K562 (cell line): ENCODE data around the gene TLDC2. TPM values are rescaled to one million over a fixed set of nuclear protein-coding genes. Genes with fewer than 3 reads are reported as not detected.
A peak's percentile ranks its signal among the peaks of the same experiment; 100 is the strongest.

ENCODE experiments used
- ESRRA ChIP-seq: fragments of 450-650 bp; IDR thresholded peaks from 2 replicates; pipeline ENCODE4 v1.6.1; 2014; ENCODE audit warnings: low read depth, mild to moderate bottlenecking, moderate library complexity, borderline replicate concordance
- FOXP1 ChIP-seq: sonication (generic); formaldehyde crosslinking; IDR thresholded peaks from 2 replicates; pipeline ENCODE4 v1.8.0; 2022; ENCODE audit warnings: mild to moderate bottlenecking, missing genetic modification reagents
- HIVEP1 ChIP-seq: fragments of 250-450 bp; sonication (Bioruptor Pico); IDR thresholded peaks from 2 replicates; pipeline ENCODE4 v1.4.0; 2020; ENCODE audit warnings: mild to moderate bottlenecking
- KAT2B ChIP-seq: IDR thresholded peaks from one replicate; pipeline ENCODE4 v1.6.1; 2012; ENCODE audit warnings: low read depth, mild to moderate bottlenecking, control low read depth, inconsistent platforms, low read length, moderate library complexity
- KLF10 ChIP-seq: fragments of 250-450 bp; sonication (Bioruptor Pico); IDR thresholded peaks from 2 replicates; pipeline ENCODE4 v1.6.1; 2021; ENCODE audit warnings: matching md5 sums
- MEIS2 ChIP-seq: fragments of 450-650 bp; IDR thresholded peaks from 2 replicates; pipeline ENCODE4 v1.6.1; 2014; ENCODE audit warnings: mild to moderate bottlenecking; ENCODE audit not compliant: partially characterized antibody
- MTA2 ChIP-seq: fragments of 450-650 bp; IDR thresholded peaks from 2 replicates; pipeline ENCODE4 v1.6.1; 2016; ENCODE audit warnings: low read depth
- RBM15 ChIP-seq: fragments of 200-400 bp; formaldehyde crosslinking; IDR thresholded peaks from 2 replicates; pipeline ENCODE4 v1.6.1; 2018; ENCODE audit warnings: mild to moderate bottlenecking, low read length, moderate library complexity; ENCODE audit not compliant: insufficient read depth
- TEAD4 ChIP-seq, 2 experiments: sonication (generic) in 1 of 2; formaldehyde crosslinking in 1 of 2; IDR thresholded peaks; 2 replicates each; pipeline versions ENCODE4 v1.6.1 to v1.8.0; 2012 to 2022; ENCODE audit warnings: borderline replicate concordance in 1 of 2, inconsistent platforms in 1 of 2, low read length in 1 of 2, mild to moderate bottlenecking in 1 of 2, missing genetic modification reagents in 1 of 2
- U2AF2 ChIP-seq: fragments of 200-400 bp; formaldehyde crosslinking; optimal IDR thresholded peaks from 2 replicates; pipeline ENCODE3; 2017; ENCODE audit warnings: low read depth, mild to moderate bottlenecking, low read length
- ZNF384 ChIP-seq: IDR thresholded peaks from 2 replicates; pipeline ENCODE4 v1.6.1; 2012; ENCODE audit warnings: low read depth, low read length, improper control_type of control experiment
- polyA plus RNA-seq, 8 experiments: library from polyadenylated mRNA; depleted of rRNA in 4 of 8; stranded (reverse) in 5 of 8; unstranded in 3 of 8; fragments of >200 nt; fragmentation: Nextera tagmentation in 2 of 8; fragmentation: Illumina TruSeq in 1 of 8; extraction: Ambion mirVana in 2 of 8; extraction: Trizol in 1 of 8; gene quantifications; 2 replicates each; pipeline versions ENCODE4 v1.2.1 to v1.2.3, GENCODE V29; 2011 to 2014; ENCODE audit warnings: inconsistent platforms in 1 of 8, missing spikeins in 1 of 8
- total RNA-seq, 7 experiments: library from RNA; depleted of rRNA in 6 of 7; stranded (reverse); fragments of >200 nt in 6 of 7; fragmentation: Illumina TruSeq in 2 of 7; extraction: Trizol in 2 of 7; gene quantifications; 2 replicates each; pipeline versions ENCODE4 v1.2.1 to v1.2.3, GENCODE V29; 2011 to 2021; ENCODE audit warnings: low replicate concordance in 1 of 7
- TF ChIP-seq, protein P1 (sequence below), 2 experiments: fragments of 450-650 bp in 1 of 2; sonication (generic) in 1 of 2; formaldehyde crosslinking in 1 of 2; IDR thresholded peaks; 2 replicates each; pipeline versions ENCODE4 v1.7.1 to v1.9.0; 2016 to 2022; ENCODE audit warnings: inconsistent platforms in 1 of 2, mild to moderate bottlenecking in 1 of 2, missing genetic modification reagents in 1 of 2
- TF ChIP-seq, protein P2 (sequence below): fragments of 450-650 bp; conservative IDR thresholded peaks from 2 replicates; pipeline ENCODE4 v1.6.1; 2016; ENCODE audit warnings: missing genetic modification characterization, low read depth, mild to moderate bottlenecking, missing compliant biosample characterization, moderate library complexity
- TF ChIP-seq, protein P3 (sequence below): fragments of 250-450 bp; sonication (Bioruptor Pico); IDR thresholded peaks from 2 replicates; pipeline ENCODE4 v1.4.0; 2020; ENCODE audit warnings: mild to moderate bottlenecking, moderate library complexity

The TLDC2 gene
- total and polyA plus RNA-seq, 9 of the 15 experiments (the other 6 are each of a cell fraction or from before 2014, with no cell fraction given): not detected

DNA sequence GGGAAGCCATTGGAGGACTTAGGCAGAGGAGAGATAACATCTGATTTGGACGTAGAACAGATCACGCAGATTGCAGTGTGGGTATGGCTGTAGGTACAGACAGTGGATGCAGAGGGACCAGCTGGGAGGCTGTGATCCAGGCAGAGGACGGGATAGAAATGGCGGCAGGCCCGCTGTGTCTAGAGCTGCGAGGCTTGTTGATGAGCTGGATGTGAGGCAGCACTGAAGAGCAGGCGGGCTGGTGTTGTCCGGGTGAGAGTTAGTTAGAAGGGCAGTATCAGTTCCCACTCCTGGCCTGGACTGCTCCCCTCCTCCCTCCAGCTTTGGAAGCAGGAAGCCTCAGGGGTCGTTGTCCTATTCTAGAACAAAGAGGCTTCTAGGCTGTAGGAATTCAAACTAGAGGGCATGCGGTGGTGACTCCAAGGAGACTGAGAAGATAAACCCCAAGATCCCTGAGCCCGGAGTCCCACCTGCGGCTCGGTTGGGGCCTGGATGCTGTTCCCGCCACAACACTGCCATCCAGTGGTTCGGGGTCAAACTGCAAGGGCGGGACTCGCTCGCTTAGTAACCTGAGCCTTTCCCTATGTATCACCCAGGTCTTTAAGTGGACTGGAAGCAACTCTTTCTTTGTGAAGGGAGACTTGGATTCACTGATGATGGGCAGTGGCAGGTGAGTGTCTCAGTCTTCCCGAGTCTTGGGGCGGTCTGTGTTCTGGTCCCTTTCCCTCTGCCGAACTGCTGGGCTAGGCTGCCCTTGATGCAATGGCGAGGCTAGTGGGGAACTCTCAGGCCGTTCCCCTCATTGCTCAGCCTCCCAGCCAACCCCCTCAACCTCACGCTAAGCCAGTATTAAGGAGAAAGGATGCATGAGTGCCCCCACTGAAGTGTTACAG, 11.2 kb downstream of the TLDC2 start (continued):
- TF ChIP-seq, protein P1, sequence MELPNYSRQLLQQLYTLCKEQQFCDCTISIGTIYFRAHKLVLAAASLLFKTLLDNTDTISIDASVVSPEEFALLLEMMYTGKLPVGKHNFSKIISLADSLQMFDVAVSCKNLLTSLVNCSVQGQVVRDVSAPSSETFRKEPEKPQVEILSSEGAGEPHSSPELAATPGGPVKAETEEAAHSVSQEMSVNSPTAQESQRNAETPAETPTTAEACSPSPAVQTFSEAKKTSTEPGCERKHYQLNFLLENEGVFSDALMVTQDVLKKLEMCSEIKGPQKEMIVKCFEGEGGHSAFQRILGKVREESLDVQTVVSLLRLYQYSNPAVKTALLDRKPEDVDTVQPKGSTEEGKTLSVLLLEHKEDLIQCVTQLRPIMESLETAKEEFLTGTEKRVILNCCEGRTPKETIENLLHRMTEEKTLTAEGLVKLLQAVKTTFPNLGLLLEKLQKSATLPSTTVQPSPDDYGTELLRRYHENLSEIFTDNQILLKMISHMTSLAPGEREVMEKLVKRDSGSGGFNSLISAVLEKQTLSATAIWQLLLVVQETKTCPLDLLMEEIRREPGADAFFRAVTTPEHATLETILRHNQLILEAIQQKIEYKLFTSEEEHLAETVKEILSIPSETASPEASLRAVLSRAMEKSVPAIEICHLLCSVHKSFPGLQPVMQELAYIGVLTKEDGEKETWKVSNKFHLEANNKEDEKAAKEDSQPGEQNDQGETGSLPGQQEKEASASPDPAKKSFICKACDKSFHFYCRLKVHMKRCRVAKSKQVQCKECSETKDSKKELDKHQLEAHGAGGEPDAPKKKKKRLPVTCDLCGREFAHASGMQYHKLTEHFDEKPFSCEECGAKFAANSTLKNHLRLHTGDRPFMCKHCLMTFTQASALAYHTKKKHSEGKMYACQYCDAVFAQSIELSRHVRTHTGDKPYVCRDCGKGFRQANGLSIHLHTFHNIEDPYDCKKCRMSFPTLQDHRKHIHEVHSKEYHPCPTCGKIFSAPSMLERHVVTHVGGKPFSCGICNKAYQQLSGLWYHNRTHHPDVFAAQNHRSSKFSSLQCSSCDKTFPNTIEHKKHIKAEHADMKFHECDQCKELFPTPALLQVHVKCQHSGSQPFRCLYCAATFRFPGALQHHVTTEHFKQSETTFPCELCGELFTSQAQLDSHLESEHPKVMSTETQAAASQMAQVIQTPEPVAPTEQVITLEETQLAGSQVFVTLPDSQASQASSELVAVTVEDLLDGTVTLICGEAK (IDR thresholded peaks at IDR 0.05): no peak
- TF ChIP-seq, protein P1 (CRISPR knock-in tag; IDR thresholded peaks at IDR 0.05): no peak
- TF ChIP-seq, protein P2, sequence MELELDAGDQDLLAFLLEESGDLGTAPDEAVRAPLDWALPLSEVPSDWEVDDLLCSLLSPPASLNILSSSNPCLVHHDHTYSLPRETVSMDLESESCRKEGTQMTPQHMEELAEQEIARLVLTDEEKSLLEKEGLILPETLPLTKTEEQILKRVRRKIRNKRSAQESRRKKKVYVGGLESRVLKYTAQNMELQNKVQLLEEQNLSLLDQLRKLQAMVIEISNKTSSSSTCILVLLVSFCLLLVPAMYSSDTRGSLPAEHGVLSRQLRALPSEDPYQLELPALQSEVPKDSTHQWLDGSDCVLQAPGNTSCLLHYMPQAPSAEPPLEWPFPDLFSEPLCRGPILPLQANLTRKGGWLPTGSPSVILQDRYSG (tag): no peak
- 0 out of 2 replicates have a peak, but pooled peaks have one; percentile 14 for TF ChIP-seq ESRRA
- no peak for TF ChIP-seq MTA2
- TF ChIP-seq KLF10 (CRISPR knock-in tag): no peak
- TF ChIP-seq, protein P3, sequence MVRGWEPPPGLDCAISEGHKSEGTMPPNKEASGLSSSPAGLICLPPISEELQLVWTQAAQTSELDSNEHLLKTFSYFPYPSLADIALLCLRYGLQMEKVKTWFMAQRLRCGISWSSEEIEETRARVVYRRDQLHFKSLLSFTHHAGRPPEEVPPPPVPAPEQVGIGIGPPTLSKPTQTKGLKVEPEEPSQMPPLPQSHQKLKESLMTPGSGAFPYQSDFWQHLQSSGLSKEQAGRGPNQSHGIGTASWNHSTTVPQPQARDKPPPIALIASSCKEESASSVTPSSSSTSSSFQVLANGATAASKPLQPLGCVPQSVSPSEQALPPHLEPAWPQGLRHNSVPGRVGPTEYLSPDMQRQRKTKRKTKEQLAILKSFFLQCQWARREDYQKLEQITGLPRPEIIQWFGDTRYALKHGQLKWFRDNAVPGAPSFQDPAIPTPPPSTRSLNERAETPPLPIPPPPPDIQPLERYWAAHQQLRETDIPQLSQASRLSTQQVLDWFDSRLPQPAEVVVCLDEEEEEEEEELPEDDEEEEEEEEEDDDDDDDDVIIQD (CRISPR knock-in tag): no peak
- no peak for TF ChIP-seq MEIS2
- no peak for TF ChIP-seq HIVEP1 (CRISPR knock-in tag)
- no peak for TF ChIP-seq TEAD4 (IDR thresholded peaks at IDR 0.05; ENCODE audit: low read length)
- TF ChIP-seq TEAD4 (CRISPR knock-in tag; IDR thresholded peaks at IDR 0.05; ENCODE audit: borderline replicate concordance): no peak
- TF ChIP-seq FOXP1 (CRISPR knock-in tag): no peak; the same call in 1 of the 2 replicates
- TF ChIP-seq ZNF384: 0 out of 2 replicates have a peak, but pooled peaks have one; percentile 10
- no peak for TF ChIP-seq U2AF2
- TF ChIP-seq RBM15: no peak
- no peak for TF ChIP-seq KAT2B
